PC-3 (cell line): ENCODE results near the gene BID.

Experiments used
- EZH2 ChIP-seq: fragments of 300-600 bp; sonication (generic); IDR thresholded peaks from one replicate; pipeline ENCODE4 v1.6.1; 2017; ENCODE audit warnings: antibody characterized with exemption, mild to moderate bottlenecking, low read length; ENCODE audit not compliant: unreplicated experiment
- EZH2phosphoT487 ChIP-seq: fragments of 300-600 bp; sonication (generic); IDR thresholded peaks from 2 replicates; pipeline ENCODE4 v1.6.1; 2018; ENCODE audit warnings: mild to moderate bottlenecking, antibody characterized with exemption, low read length, borderline replicate concordance
- TF ChIP-seq, protein P1 (sequence below): fragments of 300-600 bp; sonication (generic); conservative IDR thresholded peaks from 2 replicates; pipeline ENCODE4 v1.5.1; 2017; ENCODE audit warnings: antibody characterized with exemption, low read depth, mild to moderate bottlenecking, low read length

GRCh38 chr22:17783312-17783711 lies 9.0 kb upstream of the BID start:
- TF ChIP-seq, protein P1, sequence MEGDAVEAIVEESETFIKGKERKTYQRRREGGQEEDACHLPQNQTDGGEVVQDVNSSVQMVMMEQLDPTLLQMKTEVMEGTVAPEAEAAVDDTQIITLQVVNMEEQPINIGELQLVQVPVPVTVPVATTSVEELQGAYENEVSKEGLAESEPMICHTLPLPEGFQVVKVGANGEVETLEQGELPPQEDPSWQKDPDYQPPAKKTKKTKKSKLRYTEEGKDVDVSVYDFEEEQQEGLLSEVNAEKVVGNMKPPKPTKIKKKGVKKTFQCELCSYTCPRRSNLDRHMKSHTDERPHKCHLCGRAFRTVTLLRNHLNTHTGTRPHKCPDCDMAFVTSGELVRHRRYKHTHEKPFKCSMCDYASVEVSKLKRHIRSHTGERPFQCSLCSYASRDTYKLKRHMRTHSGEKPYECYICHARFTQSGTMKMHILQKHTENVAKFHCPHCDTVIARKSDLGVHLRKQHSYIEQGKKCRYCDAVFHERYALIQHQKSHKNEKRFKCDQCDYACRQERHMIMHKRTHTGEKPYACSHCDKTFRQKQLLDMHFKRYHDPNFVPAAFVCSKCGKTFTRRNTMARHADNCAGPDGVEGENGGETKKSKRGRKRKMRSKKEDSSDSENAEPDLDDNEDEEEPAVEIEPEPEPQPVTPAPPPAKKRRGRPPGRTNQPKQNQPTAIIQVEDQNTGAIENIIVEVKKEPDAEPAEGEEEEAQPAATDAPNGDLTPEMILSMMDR = no peak
- TF ChIP-seq EZH2phosphoT487 (no peak), EZH2 (no peak)
